Endodermal cell (in vitro differentiated cells): ENCODE results near the gene DNAH8. TPM values are rescaled to one million over a fixed set of nuclear protein-coding genes. Genes with fewer than 3 reads are reported as not detected.

Experiments used
- DNase-seq: peaks from one replicate; pipeline ENCODE4 v3.0.0-alpha.2; 2017
- H3K27ac ChIP-seq: 2 replicates; pipeline ENCODE4 v1.5.1; 2013; ENCODE audit warnings: mild to moderate bottlenecking, low read depth, low read length, moderate library complexity
- H3K27me3 ChIP-seq: 2 replicates; pipeline ENCODE4 v1.6.1; 2013; ENCODE audit warnings: mild to moderate bottlenecking, low read length, moderate library complexity; ENCODE audit not compliant: insufficient read depth, control insufficient read depth, poor library complexity, severe bottlenecking
- H3K36me3 ChIP-seq: 2 replicates; pipeline ENCODE4 v1.7.0; 2013; ENCODE audit warnings: mild to moderate bottlenecking, low read length, moderate library complexity; ENCODE audit not compliant: control insufficient read depth, insufficient read depth
- H3K4me1 ChIP-seq: one replicate; pipeline ENCODE4 v1.7.0; 2013; ENCODE audit warnings: low read length; ENCODE audit not compliant: control insufficient read depth, insufficient read depth
- H3K4me3 ChIP-seq: 2 replicates; pipeline ENCODE4 v1.5.1; 2013; ENCODE audit warnings: mild to moderate bottlenecking, low read length, moderate library complexity
- H3K9ac ChIP-seq: 2 replicates; pipeline ENCODE4 v1.6.1; 2013; ENCODE audit warnings: mild to moderate bottlenecking, low read length, moderate library complexity; ENCODE audit not compliant: poor library complexity, severe bottlenecking; ENCODE audit errors: extremely low read depth
- H3K9me3 ChIP-seq: 2 replicates; pipeline ENCODE4 v1.6.1; 2013; ENCODE audit warnings: mild to moderate bottlenecking, low read length, moderate library complexity; ENCODE audit not compliant: control insufficient read depth
- H3K27ac Mint-ChIP-seq: 2 replicates; pipeline ENCODE4 v1.8.0; 2020; ENCODE audit warnings: mixed read lengths
- H3K27me3 Mint-ChIP-seq: 2 replicates; pipeline ENCODE4 v1.8.0; 2021; ENCODE audit warnings: mild to moderate bottlenecking, mixed read lengths; ENCODE audit not compliant: insufficient read depth
- H3K36me3 Mint-ChIP-seq: 2 replicates; pipeline ENCODE4 v1.8.0; 2020; ENCODE audit warnings: low read depth, mixed read lengths
- H3K4me1 Mint-ChIP-seq: 2 replicates; pipeline ENCODE4 v1.8.0; 2020; ENCODE audit warnings: mixed read lengths
- H3K4me3 Mint-ChIP-seq: 2 replicates; pipeline ENCODE4 v1.8.0; 2020; ENCODE audit warnings: mild to moderate bottlenecking, moderate library complexity, mixed read lengths
- H3K9me3 Mint-ChIP-seq: 2 replicates; pipeline ENCODE4 v1.8.0; 2020; ENCODE audit warnings: mild to moderate bottlenecking, mixed read lengths
- WGBS, 2 experiments: methylation state at CpG; one replicate each; pipeline versions ENCODE4 v1.1.5 to v1.1.7; 2013; ENCODE audit warnings: missing lambda C conversion rate in 2 of 2, mixed read lengths in 1 of 2; ENCODE audit not compliant: insufficient coverage in 1 of 2, insufficient read length in 1 of 2; 5-methylcytosine and 5-hydroxymethylcytosine counted together
- total RNA-seq, 2 donors: library from RNA; stranded (reverse); fragmentation: NEBNext Ultra II Directional in 1 of 2; extraction: Animal tissue kit (Norgen Biotek cat#: 25700) in 1 of 2; gene quantifications; 2 replicates in 1 of 2; 3 replicates in 1 of 2; pipeline ENCODE4 v1.2.1, GENCODE V29; 2021
- TF ChIP-seq, protein P1 (sequence below): fragments of 200-600 bp; sonication (generic); conservative IDR thresholded peaks from 2 replicates; pipeline ENCODE4 v1.5.0; 2021; ENCODE audit warnings: antibody characterized with exemption, mild to moderate bottlenecking

DNAH8 gene
- total RNA-seq, 2 donors from 2014 or later = not detected

GRCh38 chr6:38701551-38701950, 13.6 kb upstream of the DNAH8 start:
- Histone ChIP-seq H3K9ac (no peak overlapping the region), H3K4me3 (peak overlapping the region; percentile 98), H3K36me3 (peaks cover 25% of the 10 kb centered on the region), H3K27me3 (no peaks in the 10 kb centered on the region), H3K27ac (no peak overlapping the region), H3K9me3 (peaks cover 38% of the 10 kb centered on the region), H3K4me1 (no peaks in the 10 kb centered on the region)
- Mint-ChIP-seq H3K9me3 (peaks cover 37% of the 10 kb centered on the region), H3K36me3 (peaks cover 40% of the 10 kb centered on the region), H3K27ac (no peak overlapping the region), H3K4me3 (peak overlapping the region; percentile 72), H3K4me1 (no peaks in the 10 kb centered on the region), H3K27me3 (peaks cover 2% of the 10 kb centered on the region)
- 97% methylated on average over 3 of the region's 3 CpGs; no CpG with 5 or more reads in 1 of the 2 experiments for WGBS, 2 experiments
- no peak for DNase-seq
- TF ChIP-seq, protein P1, sequence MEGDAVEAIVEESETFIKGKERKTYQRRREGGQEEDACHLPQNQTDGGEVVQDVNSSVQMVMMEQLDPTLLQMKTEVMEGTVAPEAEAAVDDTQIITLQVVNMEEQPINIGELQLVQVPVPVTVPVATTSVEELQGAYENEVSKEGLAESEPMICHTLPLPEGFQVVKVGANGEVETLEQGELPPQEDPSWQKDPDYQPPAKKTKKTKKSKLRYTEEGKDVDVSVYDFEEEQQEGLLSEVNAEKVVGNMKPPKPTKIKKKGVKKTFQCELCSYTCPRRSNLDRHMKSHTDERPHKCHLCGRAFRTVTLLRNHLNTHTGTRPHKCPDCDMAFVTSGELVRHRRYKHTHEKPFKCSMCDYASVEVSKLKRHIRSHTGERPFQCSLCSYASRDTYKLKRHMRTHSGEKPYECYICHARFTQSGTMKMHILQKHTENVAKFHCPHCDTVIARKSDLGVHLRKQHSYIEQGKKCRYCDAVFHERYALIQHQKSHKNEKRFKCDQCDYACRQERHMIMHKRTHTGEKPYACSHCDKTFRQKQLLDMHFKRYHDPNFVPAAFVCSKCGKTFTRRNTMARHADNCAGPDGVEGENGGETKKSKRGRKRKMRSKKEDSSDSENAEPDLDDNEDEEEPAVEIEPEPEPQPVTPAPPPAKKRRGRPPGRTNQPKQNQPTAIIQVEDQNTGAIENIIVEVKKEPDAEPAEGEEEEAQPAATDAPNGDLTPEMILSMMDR = no peak

DNA sequence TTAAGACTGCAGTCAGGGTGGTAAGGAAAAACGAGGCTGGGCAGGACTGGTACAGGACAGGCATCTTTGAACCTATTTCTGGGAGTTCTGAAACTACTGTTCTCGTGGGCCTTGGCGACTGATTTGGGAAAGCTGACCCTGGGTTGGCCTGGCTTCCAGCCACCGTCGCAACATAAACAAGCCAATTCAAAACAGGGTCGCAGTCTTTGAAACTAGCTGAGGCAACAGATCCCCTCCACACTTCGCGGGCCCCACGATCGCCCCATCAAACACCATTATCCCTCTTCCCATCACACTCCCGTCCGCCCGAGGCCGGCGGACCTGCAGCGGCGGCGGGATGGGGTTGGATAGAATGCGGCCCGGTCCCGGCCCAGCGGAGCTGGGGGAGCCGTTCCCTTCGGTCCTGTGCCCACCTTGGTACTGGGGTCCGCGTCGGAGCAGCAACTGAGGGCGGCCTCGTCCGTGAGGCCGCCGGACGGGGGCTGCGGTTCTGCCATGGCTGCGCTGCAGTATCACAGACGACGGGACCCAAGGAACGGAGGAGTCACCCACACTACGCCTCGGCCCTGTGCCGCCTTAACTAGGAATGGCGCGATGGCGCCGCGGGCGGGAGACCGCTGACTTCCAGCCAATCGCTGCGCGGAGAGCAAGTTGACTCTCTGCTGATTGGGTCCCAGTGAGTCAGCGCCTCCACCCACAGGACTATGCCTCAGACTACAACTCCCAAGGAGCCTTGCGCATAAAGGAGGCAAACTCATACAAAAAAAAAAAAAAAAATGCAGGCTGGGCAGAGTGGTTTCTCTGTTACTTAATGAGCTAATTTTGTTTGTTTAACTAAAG, 12.3 kb upstream of the DNAH8 start, which contains the start of gene GLO1:
Gene GLO1, minus strand, starts transcription at position 588 of the 840 bp plus-strand sequence. Its CDS starts 91 bp downstream, at position 497.
- Mint-ChIP-seq H3K27ac (peak within 1 kb of the TSS; percentile 59), H3K4me1 (no peaks in the 10 kb centered on the region), H3K27me3 (peaks cover 3% of the 10 kb centered on the region), H3K4me3 (peak within 1 kb of the TSS; percentile 72), H3K36me3 (peaks cover 37% of the 10 kb centered on the region), H3K9me3 (peaks cover 37% of the 10 kb centered on the region)
- H3K27ac ChIP-seq = peak within 1 kb of the TSS; percentile 76
- no peaks in the 10 kb centered on the region for H3K27me3 ChIP-seq
- TF ChIP-seq, protein P1 = no peak
- H3K9ac ChIP-seq = peak within 1 kb of the TSS; percentile 79
- H3K4me1 ChIP-seq = no peaks in the 10 kb centered on the region
- peak; percentile 99 for DNase-seq
- H3K36me3 ChIP-seq = peaks cover 25% of the 10 kb centered on the region
- H3K4me3 ChIP-seq = peak within 1 kb of the TSS; percentile 98
- peaks cover 36% of the 10 kb centered on the region for H3K9me3 ChIP-seq
- 1% methylated on average over 31 to 52 of the region's 53 CpGs for WGBS, 2 experiments

- WGBS, 2 experiments = 85 to 100% methylated on average over 3 to 5 of the region's 5 CpGs
- no peak for DNase-seq
- Histone ChIP-seq H3K4me3 (no peak overlapping the region), H3K9ac (no peak overlapping the region), H3K4me1 (no peaks in the 10 kb centered on the region), H3K27me3 (no peaks in the 10 kb centered on the region), H3K27ac (no peak overlapping the region), H3K36me3 (peaks cover 18% of the 10 kb centered on the region), H3K9me3 (peaks cover 27% of the 10 kb centered on the region)
- Mint-ChIP-seq H3K4me3 (no peak overlapping the region), H3K27ac (no peak overlapping the region), H3K27me3 (peaks cover 3% of the 10 kb centered on the region), H3K9me3 (peaks cover 31% of the 10 kb centered on the region), H3K4me1 (no peaks in the 10 kb centered on the region), H3K36me3 (peaks cover 26% of the 10 kb centered on the region)
- TF ChIP-seq, protein P1 = no peak
Observed at GRCh38 chr6:38703949-38704590, 11.0 kb upstream of the DNAH8 start.
